ENCODE results near the gene TMPRSS4.

DNA sequence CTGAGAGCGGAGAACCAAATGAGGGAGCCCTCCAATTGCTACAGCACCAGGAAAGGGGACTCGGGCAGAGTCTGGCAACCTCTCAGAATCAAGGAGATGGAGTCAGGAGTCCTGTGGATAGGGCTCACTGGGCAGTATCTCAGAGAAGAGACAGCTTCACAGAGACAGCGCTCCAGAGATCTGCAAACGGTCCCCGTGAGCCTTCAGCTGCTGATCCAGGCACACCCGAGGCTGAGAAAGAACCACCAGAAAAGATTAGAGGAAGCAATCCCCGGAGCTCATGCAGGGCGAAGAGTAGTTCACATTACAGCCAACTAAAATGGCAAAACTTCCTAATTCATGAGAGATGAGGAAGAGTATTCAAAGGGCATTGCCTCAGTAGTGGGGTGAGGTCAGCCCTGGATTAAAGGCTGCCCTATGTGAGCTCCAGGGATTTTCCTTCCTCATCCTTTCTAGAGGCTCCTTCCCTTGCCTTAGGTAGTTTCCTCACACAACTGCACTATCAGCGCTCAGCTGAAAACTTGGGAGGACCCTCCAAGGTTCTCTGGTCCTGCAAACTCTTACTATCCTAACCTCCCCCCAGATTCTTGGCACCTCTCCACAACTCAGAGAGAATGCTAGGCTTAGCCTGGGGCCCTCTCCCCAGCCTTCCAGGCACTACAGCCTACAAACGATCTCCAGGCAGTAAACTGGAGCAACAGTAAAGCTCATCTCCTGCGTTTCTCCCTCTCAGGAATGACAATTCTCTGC lies 52.0 kb downstream of the TMPRSS4 start:
- TF ChIP-seq SIX5 (IDR thresholded peaks at IDR 0.05; ENCODE audit: borderline replicate concordance in 1 of 2, insufficient read depth in 1 of 2, low read depth in 1 of 2, low read length in 2 of 2) (no peak), ZNF175 (CRISPR knock-in tag; IDR thresholded peaks at IDR 0.05; ENCODE audit: low read depth) (no peak), NR3C1 (CRISPR knock-in tag; IDR thresholded peaks at IDR 0.05) (no peak), POLR2A (conservative IDR thresholded peaks at IDR 0.05) (no peak)
- TF ChIP-seq, protein P1, sequence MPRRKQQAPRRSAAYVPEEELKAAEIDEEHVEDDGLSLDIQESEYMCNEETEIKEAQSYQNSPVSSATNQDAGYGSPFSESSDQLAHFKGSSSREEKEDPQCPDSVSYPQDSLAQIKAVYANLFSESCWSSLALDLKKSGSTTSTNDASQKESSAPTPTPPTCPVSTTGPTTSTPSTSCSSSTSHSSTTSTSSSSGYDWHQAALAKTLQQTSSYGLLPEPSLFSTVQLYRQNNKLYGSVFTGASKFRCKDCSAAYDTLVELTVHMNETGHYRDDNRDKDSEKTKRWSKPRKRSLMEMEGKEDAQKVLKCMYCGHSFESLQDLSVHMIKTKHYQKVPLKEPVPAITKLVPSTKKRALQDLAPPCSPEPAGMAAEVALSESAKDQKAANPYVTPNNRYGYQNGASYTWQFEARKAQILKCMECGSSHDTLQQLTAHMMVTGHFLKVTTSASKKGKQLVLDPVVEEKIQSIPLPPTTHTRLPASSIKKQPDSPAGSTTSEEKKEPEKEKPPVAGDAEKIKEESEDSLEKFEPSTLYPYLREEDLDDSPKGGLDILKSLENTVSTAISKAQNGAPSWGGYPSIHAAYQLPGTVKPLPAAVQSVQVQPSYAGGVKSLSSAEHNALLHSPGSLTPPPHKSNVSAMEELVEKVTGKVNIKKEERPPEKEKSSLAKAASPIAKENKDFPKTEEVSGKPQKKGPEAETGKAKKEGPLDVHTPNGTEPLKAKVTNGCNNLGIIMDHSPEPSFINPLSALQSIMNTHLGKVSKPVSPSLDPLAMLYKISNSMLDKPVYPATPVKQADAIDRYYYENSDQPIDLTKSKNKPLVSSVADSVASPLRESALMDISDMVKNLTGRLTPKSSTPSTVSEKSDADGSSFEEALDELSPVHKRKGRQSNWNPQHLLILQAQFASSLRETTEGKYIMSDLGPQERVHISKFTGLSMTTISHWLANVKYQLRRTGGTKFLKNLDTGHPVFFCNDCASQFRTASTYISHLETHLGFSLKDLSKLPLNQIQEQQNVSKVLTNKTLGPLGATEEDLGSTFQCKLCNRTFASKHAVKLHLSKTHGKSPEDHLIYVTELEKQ (CRISPR knock-in tag; IDR thresholded peaks at IDR 0.05): no peak
